Activated CD4-positive, alpha-beta T cell treated with anti-CD3 and anti-CD28 coated beads for 1 hour (primary cell): ENCODE data around the gene CD300A.

Experiments
- DNase-seq: peaks from one replicate; pipeline ENCODE4 v3.0.0-alpha.2; 2020

The CD300A gene

DNA sequence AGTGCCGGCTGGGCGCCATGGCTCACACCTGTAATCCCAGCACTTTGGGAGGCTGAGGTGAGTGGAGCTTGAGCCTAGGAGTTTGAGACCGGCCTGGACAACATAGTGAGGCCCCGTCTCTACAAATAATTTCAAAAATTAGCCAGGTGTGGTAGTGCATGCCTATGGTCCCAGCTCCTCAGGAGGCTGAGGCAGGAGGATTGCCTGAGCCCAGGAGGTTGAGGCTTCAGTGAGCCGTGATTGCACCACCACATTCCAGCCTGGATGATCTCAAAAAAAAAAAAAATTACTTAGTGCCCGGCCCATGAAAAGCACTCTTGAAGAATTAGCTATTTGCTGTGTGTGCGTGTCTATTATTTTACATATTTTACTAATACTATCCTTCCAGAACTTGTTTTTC lies 24.9 kb upstream of the CD300A start:
- DNase-seq: no peak

DNA sequence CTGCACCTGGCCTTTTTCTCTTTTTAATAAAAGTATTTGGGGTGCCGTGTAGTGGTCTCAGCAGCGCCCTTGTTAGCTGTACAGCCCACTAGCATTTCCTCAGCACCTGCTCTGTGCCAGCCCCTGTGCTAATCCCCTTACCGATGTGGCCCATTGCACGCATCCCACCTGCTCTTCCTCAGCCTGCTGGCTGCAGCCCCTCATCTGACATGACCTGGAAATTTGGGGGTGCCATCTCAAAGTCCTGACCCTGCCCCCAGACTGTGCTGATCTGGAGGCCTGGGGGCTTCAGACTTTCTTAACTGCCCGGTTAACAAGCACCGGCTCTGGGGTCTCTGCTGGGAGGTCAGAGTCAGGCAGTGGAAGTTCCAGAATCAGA lies 24.2 kb upstream of the CD300A start:
- no peak for DNase-seq

DNA sequence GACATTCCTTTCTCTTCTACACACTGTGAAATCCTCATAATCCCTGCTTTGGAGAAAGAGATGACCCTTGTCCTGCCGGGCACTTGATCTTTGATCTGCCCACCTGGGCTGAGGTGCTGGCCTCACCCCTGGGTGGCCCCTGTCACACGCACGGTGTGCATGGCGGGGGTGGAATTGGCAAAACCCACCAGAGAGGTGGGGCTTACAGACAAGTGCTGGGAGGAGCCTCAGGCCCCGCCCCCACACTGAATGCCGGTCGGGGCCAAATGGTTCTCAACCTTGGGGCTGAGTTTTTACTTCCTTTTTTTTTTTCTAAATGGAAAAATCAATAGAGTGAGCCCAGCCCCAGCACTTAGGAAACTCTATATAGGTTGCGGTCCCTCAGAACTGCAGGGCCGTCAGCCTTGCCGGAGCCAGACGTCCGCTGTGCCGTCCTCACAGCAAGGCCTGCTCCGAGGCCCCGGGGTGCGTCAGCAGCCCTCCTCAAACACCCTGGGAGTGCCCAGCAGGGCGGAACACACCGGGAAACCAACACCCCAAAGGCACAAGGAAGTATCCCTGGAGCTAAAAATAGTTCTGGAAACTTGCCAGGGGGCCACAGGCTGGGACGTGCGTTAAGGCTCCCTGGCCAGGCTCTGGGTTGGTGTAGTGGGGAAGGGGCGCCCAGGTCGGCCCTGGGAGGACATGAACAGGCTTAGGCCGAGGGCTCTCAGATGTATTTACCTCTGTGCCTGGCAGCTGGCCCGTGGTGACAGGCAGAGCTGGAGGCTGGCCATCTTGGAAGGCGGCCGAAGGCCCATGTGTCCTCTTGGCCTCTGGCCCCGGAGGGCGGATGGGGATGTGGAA lies 23.5 kb upstream of the CD300A start:
- DNase-seq: no peak

DNA sequence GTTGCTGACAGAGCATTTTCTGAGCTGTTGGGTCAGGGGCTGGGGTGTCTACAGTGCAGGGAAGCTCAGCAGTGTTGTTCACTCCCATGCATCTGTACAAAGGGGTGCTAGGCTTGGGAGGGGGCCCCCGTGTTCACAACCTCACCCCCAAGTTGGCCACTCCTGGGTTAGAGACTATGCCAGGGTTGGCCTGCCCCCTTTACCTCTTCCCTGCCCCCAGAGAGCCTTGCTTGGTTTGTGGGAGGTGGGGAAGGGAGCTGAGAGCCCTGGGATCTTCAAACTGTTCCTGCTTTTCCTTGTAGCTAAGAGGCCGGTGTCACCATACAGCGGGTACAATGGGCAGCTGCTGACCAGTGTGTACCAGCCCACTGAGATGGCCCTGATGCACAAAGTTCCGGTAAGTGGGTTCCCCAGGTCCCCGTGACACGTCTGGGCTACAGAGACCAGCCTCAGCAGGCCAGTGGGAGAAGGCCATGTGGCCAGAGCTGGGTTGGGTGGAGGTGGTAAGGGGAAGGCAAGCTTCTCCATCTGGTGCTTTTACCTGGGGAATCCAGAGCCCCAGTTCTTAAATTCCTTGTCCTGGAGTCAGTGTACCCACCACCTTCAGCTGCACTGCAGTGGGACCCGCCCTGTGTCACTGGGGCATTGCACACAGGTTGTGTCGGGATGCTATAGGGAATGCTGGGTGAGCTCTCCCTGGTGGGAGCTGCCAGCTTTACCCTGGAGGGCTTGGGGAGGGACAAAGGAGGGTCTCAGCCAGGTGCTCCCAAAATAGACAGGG lies 22.7 kb upstream of the CD300A start:
- no peak for DNase-seq

DNA sequence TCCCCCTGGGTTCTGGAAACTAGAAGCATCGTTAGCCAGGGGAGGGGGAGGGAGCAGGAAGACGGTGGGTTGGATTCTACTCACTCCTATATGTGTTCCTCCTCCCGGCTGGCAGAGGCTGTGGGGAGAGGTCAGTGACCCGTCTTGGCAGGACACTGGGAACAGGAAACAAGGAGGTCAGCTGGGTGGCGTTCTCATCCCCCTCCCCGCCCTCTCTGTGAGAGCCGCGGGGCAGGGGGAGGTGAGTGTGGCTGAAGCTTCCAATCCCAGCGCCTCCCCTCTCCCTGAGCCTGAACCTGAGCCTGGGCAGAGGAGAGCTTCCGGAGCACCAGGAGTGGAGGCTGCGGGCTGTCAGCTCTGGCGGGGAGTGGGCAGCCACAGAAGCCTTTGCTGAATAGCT lies 22.0 kb upstream of the CD300A start:
- no peak for DNase-seq

DNA sequence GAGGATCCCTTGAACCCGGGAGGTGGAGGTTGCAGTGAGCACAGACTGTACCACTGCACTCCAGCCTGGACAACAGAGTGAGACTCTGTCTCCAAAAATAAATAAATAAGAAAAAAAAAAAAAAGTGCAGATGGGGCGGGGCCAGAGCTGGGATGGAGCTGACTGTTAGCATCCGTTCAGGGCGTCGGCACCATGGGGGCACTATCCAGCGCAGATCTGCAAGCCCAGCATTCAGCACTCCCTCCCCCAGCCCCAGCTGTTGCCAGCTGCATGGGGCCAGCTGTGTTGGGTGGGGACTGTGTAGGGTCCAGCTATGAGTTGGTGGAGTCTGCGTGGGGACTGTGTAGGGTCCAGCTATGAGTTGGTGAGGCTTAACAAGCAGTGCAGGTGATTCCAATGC lies 21.3 kb upstream of the CD300A start:
- DNase-seq: no peak

DNA sequence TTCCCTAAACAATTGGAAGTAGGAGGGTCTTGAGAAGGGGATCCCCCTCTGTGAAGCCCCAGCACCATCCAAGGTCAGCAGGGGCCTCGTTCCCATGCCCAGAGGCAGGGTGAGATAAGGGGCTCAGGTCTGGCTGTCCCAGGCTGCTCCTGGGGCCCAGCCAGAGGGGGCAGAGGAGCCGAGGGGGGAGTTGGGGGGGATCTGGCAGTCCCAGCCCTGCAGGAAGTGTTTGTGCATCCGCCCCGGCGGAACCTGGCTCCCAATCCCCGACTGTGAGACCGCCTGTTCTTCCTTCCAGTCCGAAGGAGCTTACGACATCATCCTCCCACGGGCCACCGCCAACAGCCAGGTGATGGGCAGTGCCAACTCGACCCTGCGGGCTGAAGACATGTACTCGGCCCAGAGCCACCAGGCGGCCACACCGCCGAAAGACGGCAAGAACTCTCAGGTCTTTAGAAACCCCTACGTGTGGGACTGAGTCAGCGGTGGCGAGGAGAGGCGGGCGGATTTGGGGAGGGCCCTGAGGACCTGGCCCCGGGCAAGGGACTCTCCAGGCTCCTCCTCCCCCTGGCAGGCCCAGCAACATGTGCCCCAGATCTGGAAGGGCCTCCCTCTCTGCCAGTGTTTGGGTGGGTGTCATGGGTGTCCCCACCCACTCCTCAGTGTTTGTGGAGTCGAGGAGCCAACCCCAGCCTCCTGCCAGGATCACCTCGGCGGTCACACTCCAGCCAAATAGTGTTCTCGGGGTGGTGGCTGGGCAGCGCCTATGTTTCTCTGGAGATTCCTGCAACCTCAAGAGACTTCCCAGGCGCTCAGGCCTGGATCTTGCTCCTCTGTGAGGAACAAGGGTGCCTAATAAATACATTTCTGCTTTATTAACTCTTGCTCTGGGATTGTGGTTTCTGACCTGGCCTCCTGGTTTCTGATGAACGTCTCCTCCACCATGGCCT lies 19.6 kb upstream of the CD300A start:
- DNase-seq: no peak

DNA sequence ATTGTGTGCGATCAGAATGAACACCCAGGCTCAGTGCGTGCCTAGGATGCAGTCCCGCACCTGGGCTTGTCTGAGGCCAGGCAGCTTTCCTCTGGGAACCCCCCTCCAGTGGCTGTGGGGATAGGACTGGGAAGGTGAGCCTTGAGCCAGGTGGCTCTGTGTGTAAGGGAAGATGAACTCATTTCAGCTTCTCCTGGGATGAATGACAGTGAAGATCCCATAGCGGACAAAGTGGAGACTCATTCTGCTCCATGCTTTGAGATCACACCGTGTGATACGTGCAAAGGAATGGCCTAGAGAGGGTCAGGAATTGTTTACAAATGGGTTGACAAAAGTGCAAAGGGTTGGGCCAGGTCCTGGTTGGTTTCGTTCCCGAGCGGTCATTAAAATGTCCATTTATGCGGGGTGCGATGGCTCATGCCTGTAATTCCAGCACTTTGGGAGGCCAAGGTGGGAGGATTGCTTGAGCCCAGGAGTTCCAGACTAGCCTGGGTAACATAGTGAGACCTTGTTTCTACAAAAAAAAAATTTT lies 18.7 kb upstream of the CD300A start:
- no peak for DNase-seq

DNA sequence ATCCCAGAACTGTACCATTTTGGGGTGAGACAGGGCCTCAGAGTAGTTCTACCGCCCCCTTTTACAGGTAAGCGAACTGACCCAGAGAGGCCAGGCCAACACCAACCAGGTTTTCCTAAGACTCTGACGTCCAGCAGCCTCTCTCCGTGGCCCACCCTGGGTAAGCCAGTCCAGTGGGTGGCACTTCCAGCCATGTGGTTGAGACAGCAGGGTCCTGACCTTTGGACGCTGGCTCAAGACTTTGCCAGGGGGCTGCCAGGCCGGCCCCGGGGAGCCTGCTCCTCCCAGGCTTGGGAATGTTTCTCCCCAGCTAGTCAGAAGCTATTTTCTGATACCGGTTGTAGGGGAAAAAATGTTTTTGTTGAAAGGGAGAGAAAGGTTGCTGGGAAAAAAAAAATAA lies 17.7 kb upstream of the CD300A start:
- DNase-seq: no peak

DNA sequence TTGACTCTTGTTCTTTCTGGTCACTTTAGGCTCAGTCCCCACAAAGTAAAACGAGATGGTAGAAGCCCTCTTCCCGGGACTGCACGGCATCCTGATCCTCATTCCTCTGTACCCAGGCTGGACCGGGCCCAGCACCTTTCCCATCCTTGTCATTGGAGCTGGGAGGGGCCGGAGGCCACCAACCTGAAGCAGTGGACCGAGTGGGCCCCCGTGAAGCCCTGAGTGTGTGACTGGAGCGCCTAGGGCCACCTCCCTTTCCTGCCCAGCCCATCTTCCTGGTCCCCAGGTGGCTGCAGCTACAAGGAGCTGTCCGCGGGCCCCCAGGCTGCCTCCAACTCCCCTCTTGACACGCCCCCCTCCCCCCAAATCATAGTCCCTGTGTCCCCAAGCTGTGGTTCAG lies 17.1 kb upstream of the CD300A start:
- DNase-seq: no peak

DNA sequence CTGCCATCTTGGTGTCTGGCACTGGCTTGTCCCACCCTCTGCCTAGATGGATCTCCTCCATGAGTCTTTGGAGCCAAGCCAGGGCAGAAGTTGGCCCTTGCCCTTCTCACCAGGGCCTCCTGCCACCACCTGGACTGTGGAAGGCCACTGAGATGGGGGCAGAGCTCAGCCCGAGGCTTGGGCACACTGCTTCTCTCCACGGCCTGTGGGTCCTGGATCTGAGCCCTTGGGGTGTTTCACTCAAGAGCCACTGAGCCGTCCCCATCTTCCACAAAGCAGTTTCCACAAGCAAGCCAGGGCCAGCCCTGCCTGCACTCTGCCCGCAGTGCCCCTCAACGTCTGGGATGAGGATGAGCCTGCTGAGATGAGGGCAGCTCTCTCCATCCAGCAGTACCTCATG lies 16.7 kb upstream of the CD300A start:
- DNase-seq: no peak

DNA sequence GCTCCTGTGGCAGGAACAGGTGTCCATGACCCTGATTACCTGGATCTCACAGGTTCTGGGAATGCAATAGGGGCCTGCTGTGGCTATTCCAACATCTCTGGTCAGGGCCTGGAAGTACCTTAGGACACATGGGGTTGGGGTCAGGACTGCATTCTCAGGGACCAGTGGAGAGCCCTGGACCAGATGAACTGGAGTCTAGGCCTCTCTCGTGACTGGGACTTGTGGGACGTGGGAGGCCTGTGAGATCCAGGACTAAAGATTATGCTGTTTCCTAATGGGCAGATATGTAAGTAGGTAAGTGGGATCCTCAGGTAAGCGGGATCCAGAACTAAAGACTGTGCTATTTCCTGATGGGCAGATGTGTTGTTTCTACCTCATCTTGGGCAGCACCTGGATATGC lies 16.2 kb upstream of the CD300A start:
- no peak for DNase-seq

DNA sequence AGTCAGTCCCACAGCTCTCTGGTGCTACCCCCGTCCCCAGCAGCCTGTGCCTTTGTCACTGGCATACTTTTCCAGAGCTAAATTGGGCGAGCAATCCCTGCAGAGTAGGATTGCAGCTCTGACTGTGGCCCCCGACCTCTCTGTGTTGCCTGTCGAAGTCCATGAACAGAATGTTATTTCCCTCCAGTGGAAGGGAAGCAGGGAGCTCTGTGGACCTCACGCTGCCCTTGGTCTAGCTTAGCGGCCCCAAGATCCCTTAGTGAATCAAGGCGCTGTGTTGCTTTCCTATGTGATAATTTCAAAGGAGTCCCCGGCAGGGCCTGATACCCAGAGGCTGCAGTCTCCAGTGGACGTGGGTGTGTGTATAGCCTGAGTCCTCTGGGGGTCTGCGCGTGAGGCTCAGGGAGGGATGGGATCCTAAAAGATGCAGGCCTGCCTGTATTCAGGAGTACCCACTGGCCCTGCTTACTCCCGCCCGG lies 15.5 kb upstream of the CD300A start:
- DNase-seq: no peak

DNA sequence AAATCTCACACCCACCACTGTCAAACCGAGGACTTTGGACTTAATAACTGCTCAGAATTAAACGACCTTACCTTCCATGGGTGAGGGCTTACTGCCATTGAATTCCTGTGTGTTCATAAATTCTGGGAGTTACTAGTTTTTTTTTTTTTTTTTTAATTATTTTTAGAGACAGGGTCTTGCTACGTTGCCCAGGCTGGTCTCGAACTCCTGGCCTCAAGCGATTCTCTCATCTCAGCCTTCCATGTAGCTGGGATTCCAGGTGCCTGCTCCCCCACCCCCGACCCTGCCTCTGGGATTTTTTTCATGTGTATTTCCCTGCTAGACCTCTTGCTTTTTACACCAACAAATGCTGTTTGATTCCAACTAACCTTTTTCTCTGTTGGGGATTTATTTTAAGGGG lies 14.9 kb upstream of the CD300A start:
- no peak for DNase-seq

DNA sequence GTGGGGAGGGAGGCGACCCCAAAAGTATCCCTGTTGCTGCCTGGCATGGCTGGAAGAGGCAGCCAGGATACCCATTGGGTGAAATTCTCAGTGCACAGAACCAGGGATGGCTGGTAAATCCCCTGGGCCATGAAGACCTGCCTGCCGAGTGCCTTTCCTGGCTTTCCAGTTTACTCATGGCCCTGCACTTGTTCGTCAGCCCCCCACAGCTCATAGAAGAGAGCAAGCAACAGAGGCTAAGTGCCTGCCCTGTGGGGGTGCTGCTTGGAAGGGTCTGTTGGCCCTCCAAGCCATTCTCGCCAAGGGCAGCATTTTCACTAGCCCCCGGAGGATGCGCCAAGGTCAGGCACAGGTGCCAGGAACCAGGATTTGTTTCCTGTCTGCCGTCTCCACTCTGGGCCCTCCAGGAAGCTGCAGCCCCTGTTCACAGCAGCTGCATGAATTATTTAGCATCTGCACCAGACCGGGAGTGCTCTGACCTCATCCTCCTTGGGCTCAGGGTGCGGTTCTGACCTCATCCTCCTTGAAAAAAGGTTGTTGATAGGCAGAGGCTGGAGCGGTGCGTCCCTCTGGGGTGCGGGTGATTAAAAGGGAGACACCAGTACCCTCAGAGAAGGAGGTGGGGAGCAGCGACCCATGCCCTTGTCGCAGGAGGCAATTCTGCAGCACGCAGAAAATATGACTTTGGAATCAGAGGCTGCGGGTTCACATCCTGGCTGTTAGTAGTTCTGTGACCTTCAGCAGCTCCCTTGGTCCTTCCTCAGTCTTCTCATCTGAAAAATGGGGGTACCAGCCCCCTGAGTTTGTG lies 14.2 kb upstream of the CD300A start:
- DNase-seq: no peak

DNA sequence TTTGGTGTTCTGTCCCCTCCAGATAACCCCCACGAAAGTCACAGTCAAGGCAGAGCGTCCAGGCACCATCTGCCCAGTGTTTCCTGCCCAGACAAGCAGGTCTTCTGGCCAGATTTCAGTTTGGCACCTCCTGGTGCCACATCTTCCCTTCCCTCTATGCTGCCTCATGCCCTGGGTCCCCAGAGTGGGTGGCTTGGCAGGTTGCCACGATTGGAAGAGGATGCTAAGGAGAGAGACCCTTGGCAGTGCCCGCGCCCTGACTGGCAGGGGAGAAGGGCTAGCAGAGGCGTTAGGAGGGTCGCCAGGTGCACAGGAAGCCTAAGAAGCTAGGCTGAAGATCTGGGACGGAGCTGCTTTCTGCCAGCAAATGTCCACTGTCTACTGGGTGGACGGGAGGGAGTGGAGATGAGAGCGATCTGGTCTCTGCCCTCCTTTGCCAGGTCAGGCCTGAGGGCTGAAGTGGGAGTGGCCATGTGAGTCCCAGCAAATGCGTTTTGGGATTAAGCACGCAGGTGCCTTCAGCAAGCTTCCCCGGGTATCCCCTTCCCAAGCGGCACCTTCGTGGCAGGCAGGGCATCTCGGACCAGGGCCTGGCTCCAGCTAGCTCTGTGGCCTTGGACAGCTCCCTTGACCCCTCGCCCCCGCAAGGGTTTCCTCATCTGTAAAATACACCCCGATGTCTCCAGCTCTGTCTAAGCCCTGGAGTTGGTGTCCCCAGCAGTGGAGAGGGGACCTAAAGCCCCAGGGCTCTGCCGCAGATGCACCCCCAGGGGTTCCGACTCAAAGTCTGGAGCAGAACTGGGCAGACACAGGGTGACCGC lies 13.4 kb upstream of the CD300A start:
- no peak for DNase-seq

DNA sequence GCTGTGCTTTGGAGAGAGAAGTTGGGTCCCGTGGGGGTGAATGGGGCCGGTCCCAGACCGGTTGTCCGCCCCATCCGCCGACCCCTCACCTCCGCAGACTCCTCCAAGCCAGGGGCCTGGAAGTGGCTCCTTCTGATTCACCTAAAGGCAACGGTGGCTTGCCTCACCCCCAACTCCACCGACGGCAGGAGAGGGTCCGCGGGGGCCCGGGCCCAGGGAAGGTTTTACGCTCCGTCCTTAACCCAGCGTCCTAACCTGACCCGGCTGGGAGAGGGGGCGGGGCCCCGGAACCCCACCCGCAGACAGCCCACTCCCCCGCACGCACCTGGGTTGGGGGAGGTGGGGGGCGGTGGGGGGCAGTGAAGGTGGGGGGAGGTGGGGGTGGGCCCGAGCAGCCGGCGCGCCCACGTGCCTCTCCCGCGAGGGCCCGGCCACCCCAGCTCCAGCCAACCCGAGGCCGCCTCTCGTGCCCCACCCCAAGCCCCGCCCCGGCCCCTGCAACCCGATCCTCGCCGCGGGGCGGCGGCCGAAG lies 12.7 kb upstream of the CD300A start:
- DNase-seq: peak; percentile 46

DNA sequence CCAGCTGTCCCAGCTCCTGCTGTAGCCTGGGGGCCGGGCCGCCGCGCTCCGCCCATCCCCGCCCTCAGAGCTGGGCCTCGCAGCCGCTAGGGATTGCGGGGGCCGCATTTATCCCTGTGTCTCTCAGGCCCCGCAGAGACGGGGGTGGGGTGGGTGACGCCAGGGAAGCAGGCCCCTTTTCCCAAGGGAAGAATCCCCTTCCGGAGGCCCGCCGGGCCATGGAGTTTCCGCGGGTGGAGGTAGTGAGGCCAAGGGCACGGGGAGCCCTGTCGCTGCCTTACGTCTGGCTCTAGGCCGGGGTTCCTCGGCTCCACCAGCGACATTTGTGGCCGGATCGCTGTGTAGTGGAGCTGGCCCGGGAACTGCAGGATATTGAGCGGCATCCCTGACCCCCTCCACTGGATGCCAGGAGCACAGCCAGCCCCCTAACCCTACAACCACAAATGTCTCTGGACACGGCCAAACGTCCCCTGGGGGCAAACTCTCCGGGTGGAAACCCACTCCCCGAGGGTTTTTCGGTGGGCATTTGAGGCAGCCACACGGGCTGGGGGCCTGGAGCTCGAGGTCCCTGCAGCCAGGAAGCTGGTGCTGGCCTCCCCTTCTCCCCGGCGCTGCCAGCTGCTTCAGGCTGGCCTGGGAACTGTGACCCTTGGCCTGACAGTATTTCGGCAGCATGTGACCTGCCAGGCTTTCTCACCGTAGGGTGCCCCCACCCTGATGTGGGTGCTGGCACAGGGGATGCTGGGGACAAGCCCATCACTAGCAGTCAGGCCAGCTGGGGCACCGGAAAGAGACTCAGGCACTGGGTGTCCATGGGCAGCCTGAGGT lies 12.0 kb upstream of the CD300A start:
- no peak for DNase-seq

DNA sequence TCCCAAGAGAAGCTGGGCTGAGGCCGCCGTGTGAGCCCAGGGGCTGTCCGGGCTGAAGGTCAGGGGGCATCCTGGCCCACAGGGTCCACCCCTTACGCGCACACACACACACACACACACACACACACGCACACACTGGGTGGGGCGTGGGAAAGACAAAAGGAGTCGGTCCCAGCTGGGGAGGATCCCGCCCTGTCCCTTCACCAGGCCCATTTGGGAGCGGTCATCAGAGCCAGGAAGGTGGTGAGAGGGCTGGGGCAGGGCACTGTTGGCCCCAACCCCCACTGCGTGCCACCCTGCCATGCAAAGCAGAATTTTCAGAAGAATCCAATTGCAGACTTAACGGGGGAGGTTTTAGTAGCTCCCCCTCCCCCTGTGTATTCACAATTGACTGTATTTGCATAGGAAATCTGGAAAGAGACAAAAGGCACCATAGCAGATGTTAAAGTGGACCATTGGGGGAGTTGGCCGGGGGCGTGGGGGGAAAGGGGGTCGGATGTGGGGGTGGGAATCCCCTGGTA lies 11.3 kb upstream of the CD300A start:
- DNase-seq: no peak

DNA sequence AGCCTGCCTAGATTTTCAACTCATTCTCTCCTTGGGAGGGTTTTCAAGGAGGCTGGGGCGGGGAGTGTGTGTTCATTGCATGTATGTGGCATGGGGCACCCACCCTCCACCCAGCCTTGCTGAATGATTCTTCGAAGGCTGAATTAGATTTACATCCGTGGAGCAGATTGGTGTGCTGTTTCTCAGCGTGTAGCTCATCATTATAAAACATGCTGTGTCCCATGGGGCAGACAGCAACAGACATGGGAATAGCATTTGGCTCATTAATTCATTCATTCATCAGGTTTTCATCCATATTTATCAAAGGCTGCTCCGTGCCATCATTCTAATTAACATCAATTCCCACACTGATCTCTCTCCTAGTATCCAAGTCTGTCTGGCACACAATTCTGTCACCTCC lies 10.6 kb upstream of the CD300A start:
- no peak for DNase-seq
